ENCODE results near the gene ALOX5AP.

ALOX5AP gene

GRCh38 chr13:30731361-30732045, 3.8 kb upstream of the ALOX5AP start:
- H3K27ac ChIP-seq (replicated peaks), result no peak overlapping the region
- TF ChIP-seq CTCF (IDR thresholded peaks at IDR 0.05; ENCODE audit: insufficient read depth, low read length), result no peak
- TF ChIP-seq GABPA (IDR thresholded peaks at IDR 0.05; ENCODE audit: low read depth), result no peak
- TF ChIP-seq POLR2AphosphoS5 (IDR thresholded peaks at IDR 0.05; ENCODE audit: low read depth), result no peak
- TF ChIP-seq SPI1 (IDR thresholded peaks at IDR 0.05; ENCODE audit: borderline replicate concordance, low read depth), result no peak
- TF ChIP-seq, protein P1, sequence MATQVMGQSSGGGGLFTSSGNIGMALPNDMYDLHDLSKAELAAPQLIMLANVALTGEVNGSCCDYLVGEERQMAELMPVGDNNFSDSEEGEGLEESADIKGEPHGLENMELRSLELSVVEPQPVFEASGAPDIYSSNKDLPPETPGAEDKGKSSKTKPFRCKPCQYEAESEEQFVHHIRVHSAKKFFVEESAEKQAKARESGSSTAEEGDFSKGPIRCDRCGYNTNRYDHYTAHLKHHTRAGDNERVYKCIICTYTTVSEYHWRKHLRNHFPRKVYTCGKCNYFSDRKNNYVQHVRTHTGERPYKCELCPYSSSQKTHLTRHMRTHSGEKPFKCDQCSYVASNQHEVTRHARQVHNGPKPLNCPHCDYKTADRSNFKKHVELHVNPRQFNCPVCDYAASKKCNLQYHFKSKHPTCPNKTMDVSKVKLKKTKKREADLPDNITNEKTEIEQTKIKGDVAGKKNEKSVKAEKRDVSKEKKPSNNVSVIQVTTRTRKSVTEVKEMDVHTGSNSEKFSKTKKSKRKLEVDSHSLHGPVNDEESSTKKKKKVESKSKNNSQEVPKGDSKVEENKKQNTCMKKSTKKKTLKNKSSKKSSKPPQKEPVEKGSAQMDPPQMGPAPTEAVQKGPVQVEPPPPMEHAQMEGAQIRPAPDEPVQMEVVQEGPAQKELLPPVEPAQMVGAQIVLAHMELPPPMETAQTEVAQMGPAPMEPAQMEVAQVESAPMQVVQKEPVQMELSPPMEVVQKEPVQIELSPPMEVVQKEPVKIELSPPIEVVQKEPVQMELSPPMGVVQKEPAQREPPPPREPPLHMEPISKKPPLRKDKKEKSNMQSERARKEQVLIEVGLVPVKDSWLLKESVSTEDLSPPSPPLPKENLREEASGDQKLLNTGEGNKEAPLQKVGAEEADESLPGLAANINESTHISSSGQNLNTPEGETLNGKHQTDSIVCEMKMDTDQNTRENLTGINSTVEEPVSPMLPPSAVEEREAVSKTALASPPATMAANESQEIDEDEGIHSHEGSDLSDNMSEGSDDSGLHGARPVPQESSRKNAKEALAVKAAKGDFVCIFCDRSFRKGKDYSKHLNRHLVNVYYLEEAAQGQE (IDR thresholded peaks at IDR 0.05; ENCODE audit: insufficient replicate concordance, low read depth), result no peak

GRCh38 chr13:30732046-30732390, 3.3 kb upstream of the ALOX5AP start:
- H3K27me3 ChIP-seq (ENCODE audit: insufficient read depth, poor library complexity, severe bottlenecking), result no peaks in the 10 kb centered on the region
- no peak for DNase-seq (ENCODE audit: low read depth in 1 of 2, low spot score in 1 of 2)
- H3K4me3 ChIP-seq (replicated peaks; ENCODE audit: insufficient read depth, low read length), result no peak overlapping the region
- TF ChIP-seq GABPA (IDR thresholded peaks at IDR 0.05; ENCODE audit: low read depth) (no peak), POLR2AphosphoS5 (IDR thresholded peaks at IDR 0.05; ENCODE audit: low read depth) (no peak), SPI1 (IDR thresholded peaks at IDR 0.05; ENCODE audit: borderline replicate concordance, low read depth) (no peak)
- TF ChIP-seq, protein P1 (IDR thresholded peaks at IDR 0.05; ENCODE audit: insufficient replicate concordance, low read depth), result no peak
- H3K27ac ChIP-seq (replicated peaks), result no peak overlapping the region

More at GRCh38 chr13:30731361-30732045, 3.8 kb upstream of the ALOX5AP start:
- Histone ChIP-seq H3K4me3 (replicated peaks; ENCODE audit: insufficient read depth, low read length) (no peak overlapping the region), H3K27me3 (ENCODE audit: insufficient read depth, poor library complexity, severe bottlenecking) (no peaks in the 10 kb centered on the region)
- no peak for DNase-seq (ENCODE audit: low read depth in 1 of 2, low spot score in 1 of 2)

DNA sequence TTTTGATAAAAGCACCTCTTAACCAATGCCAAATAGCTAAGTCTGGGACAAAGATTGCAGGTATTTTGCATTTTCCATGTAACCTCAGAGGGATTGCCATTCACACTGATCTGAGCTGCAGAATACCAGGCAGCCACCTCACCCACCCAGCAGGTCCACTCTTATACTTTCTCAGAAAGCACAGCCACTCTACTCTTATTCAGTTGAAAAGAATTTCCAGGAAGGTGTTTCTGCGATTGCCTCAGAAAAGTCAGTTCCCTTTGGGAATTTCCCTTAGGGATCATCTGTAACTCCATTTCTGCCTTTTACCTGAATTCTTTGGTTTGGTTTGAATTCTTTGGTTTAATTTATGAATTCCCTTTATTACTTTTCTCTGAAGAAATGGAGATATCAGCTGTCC, 904 bp upstream of the ALOX5AP start:
- no peak for DNase-seq (ENCODE audit: low read depth in 1 of 2, low spot score in 1 of 2)
- no peaks in the 10 kb centered on the region for H3K27me3 ChIP-seq (ENCODE audit: insufficient read depth, poor library complexity, severe bottlenecking)
- peak overlapping the region; percentile 89 for H3K27ac ChIP-seq (replicated peaks)
- TF ChIP-seq SPI1 (IDR thresholded peaks at IDR 0.05; ENCODE audit: borderline replicate concordance, low read depth), result no peak
- no peak for TF ChIP-seq POLR2AphosphoS5 (IDR thresholded peaks at IDR 0.05; ENCODE audit: low read depth)
- TF ChIP-seq GABPA (IDR thresholded peaks at IDR 0.05; ENCODE audit: low read depth), result no peak
- no peak for TF ChIP-seq CTCF (IDR thresholded peaks at IDR 0.05; ENCODE audit: insufficient read depth, low read length)
- TF ChIP-seq, protein P1 (IDR thresholded peaks at IDR 0.05; ENCODE audit: insufficient replicate concordance, low read depth), result no peak
- no peak overlapping the region for H3K4me3 ChIP-seq (replicated peaks; ENCODE audit: insufficient read depth, low read length)
